Osteoblast (primary cell): ENCODE results near the gene CKAP5. TPM values are rescaled to one million over a fixed set of nuclear protein-coding genes. Genes with fewer than 3 reads are reported as not detected.

ENCODE experiments used
- DNase-seq: peaks from one replicate; pipeline ENCODE4 v3.0.0; 2011; ENCODE audit warnings: low spot score, mixed read lengths; ENCODE audit not compliant: insufficient read length; ENCODE audit errors: missing footprints
- H2AFZ ChIP-seq: 2 replicates; pipeline ENCODE4 v1.6.0; 2011; ENCODE audit warnings: mild to moderate bottlenecking, low read length
- H3K27ac ChIP-seq: 2 replicates; pipeline ENCODE4 v1.5.1; 2011; ENCODE audit warnings: mild to moderate bottlenecking, low read depth, low read length, moderate library complexity
- H3K27me3 ChIP-seq: 2 replicates; pipeline ENCODE4 v1.6.0; 2012; ENCODE audit warnings: mild to moderate bottlenecking, control low read depth, inconsistent platforms, low read length, moderate library complexity; ENCODE audit not compliant: insufficient read depth
- H3K36me3 ChIP-seq: 2 replicates; pipeline ENCODE4 v1.5.1; 2011; ENCODE audit warnings: mild to moderate bottlenecking, low read length, control low read depth, moderate library complexity; ENCODE audit not compliant: insufficient read depth
- H3K4me1 ChIP-seq: 2 replicates; pipeline ENCODE4 v1.5.1; 2011; ENCODE audit warnings: mild to moderate bottlenecking, low read length, control low read depth, moderate library complexity; ENCODE audit not compliant: insufficient read depth
- H3K4me2 ChIP-seq: 2 replicates; pipeline ENCODE4 v1.6.0; 2011; ENCODE audit warnings: mild to moderate bottlenecking, low read length; ENCODE audit not compliant: insufficient read depth
- H3K4me3 ChIP-seq: fragments of 200-600 bp; sonication (generic); 3 replicates; pipeline ENCODE4 v1.5.1; 2012; ENCODE audit warnings: mild to moderate bottlenecking, low read length, inconsistent platforms; ENCODE audit not compliant: insufficient read depth
- H3K79me2 ChIP-seq: 2 replicates; pipeline ENCODE4 v1.6.0; 2012; ENCODE audit warnings: mild to moderate bottlenecking, low read length, control low read depth, inconsistent platforms; ENCODE audit not compliant: insufficient read depth
- H3K9me3 ChIP-seq: 2 replicates; pipeline ENCODE4 v1.5.1; 2011; ENCODE audit warnings: low read depth, low read length, control low read depth
- H4K20me1 ChIP-seq: 2 replicates; pipeline ENCODE4 v1.6.0; 2012; ENCODE audit warnings: mild to moderate bottlenecking, low read length, control low read depth; ENCODE audit not compliant: insufficient read depth
- total RNA-seq: library from RNA; depleted of rRNA; stranded (reverse); fragments of >200 nt; gene quantifications from 2 replicates; pipeline ENCODE4 v1.2.3, GENCODE V29; 2012
- TF ChIP-seq, protein P1 (sequence below): IDR thresholded peaks from 2 replicates; pipeline ENCODE4 v1.5.1; 2011; ENCODE audit warnings: mild to moderate bottlenecking, low read depth, low read length, moderate library complexity; ENCODE audit errors: extremely low read depth

CKAP5 gene
- total RNA-seq, 1 donor = 56.5 TPM

DNA sequence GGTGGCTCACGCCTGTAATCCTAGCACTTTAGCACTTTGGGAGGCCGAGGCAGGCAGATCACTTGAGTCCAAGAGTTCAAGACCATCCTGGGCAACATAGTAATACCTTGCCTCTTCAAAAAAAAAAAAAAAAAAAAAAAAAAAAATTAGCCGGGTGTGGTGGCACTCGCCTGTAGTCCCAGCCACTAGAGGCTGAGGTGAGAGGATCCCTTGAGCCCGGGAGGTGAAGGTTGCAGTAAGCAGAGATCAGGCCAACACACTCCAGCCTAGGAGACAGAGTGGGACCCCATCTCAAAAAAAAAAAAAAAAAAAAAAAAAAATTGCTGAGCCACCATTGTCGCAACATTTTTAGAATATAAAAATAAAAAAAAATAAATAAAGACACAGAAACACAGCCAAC is 7.6 kb downstream of the CKAP5 start:
- peaks cover 3% of the 10 kb centered on the region for H4K20me1 ChIP-seq
- no peak overlapping the region for H3K4me2 ChIP-seq

DNA sequence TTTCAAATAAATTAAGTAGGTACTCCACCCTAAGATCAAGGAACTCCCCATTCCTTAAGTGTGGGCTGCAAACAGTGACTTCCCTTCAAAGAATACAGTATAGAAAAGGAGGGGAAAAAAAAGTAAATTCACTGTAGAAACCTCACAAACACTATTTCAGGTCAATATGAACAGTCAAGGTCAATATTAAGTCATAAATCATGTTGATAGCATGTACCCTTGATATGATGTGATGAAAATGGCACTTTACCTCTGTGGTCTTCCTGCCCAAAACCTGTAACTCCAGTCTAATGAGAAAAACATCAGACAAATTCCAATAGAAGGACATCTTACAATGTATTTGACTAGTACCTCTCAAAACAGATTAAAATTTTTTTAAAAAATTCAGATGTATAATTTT is 8.2 kb downstream of the CKAP5 start:
- peaks cover 98% of the 10 kb centered on the region for H3K79me2 ChIP-seq
- no peak overlapping the region for H3K4me2 ChIP-seq
- no peak overlapping the region for H3K27ac ChIP-seq
- H3K4me3 ChIP-seq = no peak overlapping the region
- no peaks in the 10 kb centered on the region for H3K36me3 ChIP-seq
- no peaks in the 10 kb centered on the region for H3K4me1 ChIP-seq
- no peaks in the 10 kb centered on the region for H3K9me3 ChIP-seq
- no peak for DNase-seq
- no peaks in the 10 kb centered on the region for H3K27me3 ChIP-seq
- no peak overlapping the region for H2AFZ ChIP-seq
- H4K20me1 ChIP-seq = peaks cover 3% of the 10 kb centered on the region
- TF ChIP-seq, protein P1, sequence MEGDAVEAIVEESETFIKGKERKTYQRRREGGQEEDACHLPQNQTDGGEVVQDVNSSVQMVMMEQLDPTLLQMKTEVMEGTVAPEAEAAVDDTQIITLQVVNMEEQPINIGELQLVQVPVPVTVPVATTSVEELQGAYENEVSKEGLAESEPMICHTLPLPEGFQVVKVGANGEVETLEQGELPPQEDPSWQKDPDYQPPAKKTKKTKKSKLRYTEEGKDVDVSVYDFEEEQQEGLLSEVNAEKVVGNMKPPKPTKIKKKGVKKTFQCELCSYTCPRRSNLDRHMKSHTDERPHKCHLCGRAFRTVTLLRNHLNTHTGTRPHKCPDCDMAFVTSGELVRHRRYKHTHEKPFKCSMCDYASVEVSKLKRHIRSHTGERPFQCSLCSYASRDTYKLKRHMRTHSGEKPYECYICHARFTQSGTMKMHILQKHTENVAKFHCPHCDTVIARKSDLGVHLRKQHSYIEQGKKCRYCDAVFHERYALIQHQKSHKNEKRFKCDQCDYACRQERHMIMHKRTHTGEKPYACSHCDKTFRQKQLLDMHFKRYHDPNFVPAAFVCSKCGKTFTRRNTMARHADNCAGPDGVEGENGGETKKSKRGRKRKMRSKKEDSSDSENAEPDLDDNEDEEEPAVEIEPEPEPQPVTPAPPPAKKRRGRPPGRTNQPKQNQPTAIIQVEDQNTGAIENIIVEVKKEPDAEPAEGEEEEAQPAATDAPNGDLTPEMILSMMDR = no peak

More for the DNA sequence above, 7.6 kb downstream of the CKAP5 start:
- no peaks in the 10 kb centered on the region for H3K27me3 ChIP-seq
- no peak overlapping the region for H2AFZ ChIP-seq
- no peak overlapping the region for H3K4me3 ChIP-seq
- no peaks in the 10 kb centered on the region for H3K9me3 ChIP-seq
- H3K36me3 ChIP-seq = no peaks in the 10 kb centered on the region
- no peaks in the 10 kb centered on the region for H3K4me1 ChIP-seq
- H3K79me2 ChIP-seq = peaks cover 99% of the 10 kb centered on the region
- H3K27ac ChIP-seq = no peak overlapping the region
- DNase-seq = no peak
- TF ChIP-seq, protein P1 = no peak

DNA sequence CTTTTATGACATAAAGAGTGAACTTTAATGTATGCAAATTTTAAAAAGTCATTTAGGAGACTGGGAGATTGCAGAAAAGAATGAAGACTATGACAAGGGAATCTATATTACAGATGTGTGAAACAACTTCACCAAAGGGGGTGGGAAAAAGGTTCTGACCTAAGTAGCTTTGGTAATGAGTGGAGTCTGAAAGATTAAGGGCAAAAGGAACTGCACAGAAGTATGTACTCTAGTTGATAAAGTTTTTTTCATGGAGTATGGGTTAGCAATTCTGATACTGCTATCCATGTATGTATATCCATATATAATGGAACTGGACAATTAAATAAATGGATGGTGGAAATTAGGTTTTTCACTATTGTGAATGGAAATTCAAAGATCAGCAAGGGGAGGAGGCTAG is 9.2 kb downstream of the CKAP5 start:
- Histone ChIP-seq H3K4me1 (no peaks in the 10 kb centered on the region), H3K79me2 (peaks cover 98% of the 10 kb centered on the region), H3K4me2 (no peak overlapping the region), H2AFZ (no peak overlapping the region), H3K27ac (no peak overlapping the region), H3K4me3 (no peak overlapping the region), H3K27me3 (no peaks in the 10 kb centered on the region), H3K36me3 (no peaks in the 10 kb centered on the region), H3K9me3 (no peaks in the 10 kb centered on the region), H4K20me1 (no peaks in the 10 kb centered on the region)
- no peak for DNase-seq
- TF ChIP-seq, protein P1 = no peak

DNA sequence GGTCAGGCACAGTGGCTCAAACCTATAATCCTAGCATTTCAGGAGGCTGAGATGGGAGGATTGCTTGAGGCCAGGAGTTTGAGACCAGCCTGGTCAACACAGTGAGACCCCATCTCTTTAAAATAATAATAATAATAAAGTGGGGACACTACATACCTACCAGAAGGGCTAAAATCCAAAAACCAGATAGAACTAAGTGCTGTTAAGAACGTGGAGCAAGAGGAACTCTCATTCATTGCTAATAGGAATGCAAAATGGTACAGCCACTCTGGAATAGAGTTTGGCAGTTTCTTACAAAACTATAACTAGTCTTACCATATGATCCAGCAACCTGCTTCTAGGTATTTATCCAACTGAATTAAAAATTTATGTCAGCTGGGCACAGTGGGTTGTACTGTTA is 9.6 kb downstream of the CKAP5 start:
- peaks cover 98% of the 10 kb centered on the region for H3K79me2 ChIP-seq
- H3K27me3 ChIP-seq = no peaks in the 10 kb centered on the region
- no peaks in the 10 kb centered on the region for H4K20me1 ChIP-seq
- no peaks in the 10 kb centered on the region for H3K36me3 ChIP-seq
- no peaks in the 10 kb centered on the region for H3K9me3 ChIP-seq
- no peak overlapping the region for H3K4me3 ChIP-seq
- TF ChIP-seq, protein P1 = no peak
- H3K4me1 ChIP-seq = no peaks in the 10 kb centered on the region
- DNase-seq = no peak
- no peak overlapping the region for H3K4me2 ChIP-seq
- no peak overlapping the region for H3K27ac ChIP-seq
- no peak overlapping the region for H2AFZ ChIP-seq
